Kidney (tissue), 14 donors: ENCODE results near the gene PIP4K2A. TPM values are rescaled to one million over a fixed set of nuclear protein-coding genes. Genes with fewer than 3 reads are reported as not detected.

Experiments
- DNase-seq, 5 donors: peaks; one replicate each; pipeline ENCODE4 v3.0.0-alpha.2; 2013 to 2020
- FAIRE-seq: peaks from 2 replicates; lab custom pipeline; 2012; peaks lifted over from hg19 to GRCh38; lab: Jason Lieb, UNC
- H3K27ac ChIP-seq, 2 donors: one replicate each; pipeline ENCODE4 v1.7.0; 2013; ENCODE audit warnings: low read depth in 2 of 2, low read length in 2 of 2, inconsistent platforms in 1 of 2
- H3K27me3 ChIP-seq: one replicate; pipeline ENCODE4 v1.7.1; 2013; ENCODE audit warnings: low read length, inconsistent platforms; ENCODE audit not compliant: control insufficient read depth, insufficient read depth
- H3K36me3 ChIP-seq, 3 donors: one replicate each; pipeline versions ENCODE4 v1.7.0 to v1.7.1; 2013; ENCODE audit warnings: low read length in 3 of 3, control low read depth in 1 of 3, inconsistent platforms in 1 of 3; ENCODE audit not compliant: insufficient read depth in 3 of 3, control insufficient read depth in 2 of 3
- H3K4me1 ChIP-seq, 3 donors: one replicate each; pipeline versions ENCODE4 v1.7.0 to v1.7.1; 2013; ENCODE audit warnings: low read length in 3 of 3, inconsistent platforms in 1 of 3, low read depth in 1 of 3; ENCODE audit not compliant: control insufficient read depth in 2 of 3, insufficient read depth in 2 of 3
- H3K4me3 ChIP-seq, 3 donors: one replicate each; pipeline versions ENCODE4 v1.7.0 to v1.8.1; 2013; ENCODE audit warnings: low read length in 3 of 3, control low read depth in 1 of 3, inconsistent platforms in 1 of 3
- H3K9ac ChIP-seq, 3 donors: one replicate each; pipeline versions ENCODE4 v1.7.0 to v1.7.1; 2013; ENCODE audit warnings: low read length in 3 of 3, control low read depth in 1 of 3, inconsistent platforms in 1 of 3
- H3K9me3 ChIP-seq, 3 donors: one replicate each; pipeline versions ENCODE4 v1.7.0 to v1.7.1; 2013; ENCODE audit warnings: low read length in 3 of 3, control low read depth in 1 of 3, inconsistent platforms in 1 of 3; ENCODE audit not compliant: control insufficient read depth in 2 of 3, insufficient read depth in 1 of 3
- CTCF ChIP-seq: IDR thresholded peaks from 3 replicates; pipeline ENCODE4 v1.5.1; 2012; ENCODE audit warnings: mild to moderate bottlenecking, moderate library complexity, borderline replicate concordance; ENCODE audit not compliant: insufficient read depth; ENCODE audit errors: extremely low read depth
- intact Hi-C: fragments of 100-400 bp; cut with DNase I; formaldehyde crosslinking; loops from one replicate; pipeline ENCODE4 v1.11.1; 2022
- polyA plus RNA-seq: library from polyadenylated mRNA; stranded (reverse); fragments of 350-450 nt; fragmentation: Illumina TruSeq; extraction: RNeasy Lipid Tissue Mini Kit (QIAGEN cat#74804); gene quantifications from one replicate; pipeline ENCODE4 v1.2.3, GENCODE V29; 2014; ENCODE audit warnings: low read depth, low replicate concordance; ENCODE audit not compliant: insufficient read depth
- total RNA-seq: library from RNA; stranded (reverse); fragmentation: NEBNext Ultra II Directional; extraction: Animal tissue kit (Norgen Biotek cat#: 25700); gene quantifications from one replicate; pipeline ENCODE4 v1.2.1, GENCODE V29; 2021
- donor health status: control.
- donor health status: control.
- donor health status: control.
- donor health status: control.
- donor health status: control.
- donor health status: DM: yes; HTN: yes; CAD: no.
- donor health status: Normal renal cell carcinoma (clear cell type).

PIP4K2A gene
- total and polyA plus RNA-seq, 2 donors from 2014 or later: 12.2 to 54.6 TPM

- Histone ChIP-seq H3K36me3 (no peaks in the 10 kb centered on the region), H3K9ac (no peak overlapping the region), H3K4me1 (no peaks in the 10 kb centered on the region), H3K27me3 (no peaks in the 10 kb centered on the region), H3K27ac (no peak overlapping the region), H3K4me3 (no peak overlapping the region), H3K9me3 (no peaks in the 10 kb centered on the region)
- intact Hi-C loops: no loop called here
- no peak for DNase-seq
- FAIRE-seq: no peak
- no peak for TF ChIP-seq CTCF
Observed at GRCh38 chr10:22716943-22717342, 2.6 kb upstream of the PIP4K2A start.

- DNase-seq (no peak), FAIRE-seq (no peak)
- intact Hi-C loops: no loop called here
- H3K4me1 ChIP-seq: peaks cover 0 to 13% (median 3%) of the 10 kb centered on the region in 3 donors
- H3K27me3 ChIP-seq: no peaks in the 10 kb centered on the region
- peak overlapping the region in 2 of 3 donors; percentile 26 to 74 for H3K4me3 ChIP-seq
- no peak for TF ChIP-seq CTCF
- no peaks in the 10 kb centered on the region for H3K9me3 ChIP-seq
- H3K9ac ChIP-seq: no peak overlapping the region
- no peaks in the 10 kb centered on the region for H3K36me3 ChIP-seq
- H3K27ac ChIP-seq: no peak overlapping the region
Observed at GRCh38 chr10:22715290-22715625, 880 bp upstream of the PIP4K2A start.

GRCh38 chr10:22713853-22714478, 412 bp downstream of the PIP4K2A start:
- DNase-seq: peak; percentile 43 to 85 (median 53)
- intact Hi-C loops: no loop called here
- TF ChIP-seq CTCF: no peak
- H3K4me1 ChIP-seq: peaks cover 0 to 15% (median 3%) of the 10 kb centered on the region in 3 donors
- peak overlapping the region; percentile 82 to 85 for H3K27ac ChIP-seq
- H3K27me3 ChIP-seq: no peaks in the 10 kb centered on the region
- H3K9ac ChIP-seq: peak overlapping the region; percentile 38 to 78 (median 58)
- FAIRE-seq: no peak
- H3K4me3 ChIP-seq: peak overlapping the region; percentile 75 to 88 (median 81)
- no peaks in the 10 kb centered on the region for H3K9me3 ChIP-seq
- H3K36me3 ChIP-seq: no peaks in the 10 kb centered on the region
